A549 treated with RU486 at 1 μM for 4 hours (cell line): Measurements from ENCODE around the gene CEMIP2. TPM values are rescaled to one million over a fixed set of nuclear protein-coding genes. Genes with fewer than 3 reads are reported as not detected.

Experiments used
- total RNA-seq: library from RNA; stranded (reverse); fragments of 200-300 nt; extraction: Qiagen RNA extraction; gene quantifications from 5 replicates; pipeline ENCODE4 v1.2.3, GENCODE V29; 2022; ENCODE audit warnings: low read depth

Gene CEMIP2, protein sequence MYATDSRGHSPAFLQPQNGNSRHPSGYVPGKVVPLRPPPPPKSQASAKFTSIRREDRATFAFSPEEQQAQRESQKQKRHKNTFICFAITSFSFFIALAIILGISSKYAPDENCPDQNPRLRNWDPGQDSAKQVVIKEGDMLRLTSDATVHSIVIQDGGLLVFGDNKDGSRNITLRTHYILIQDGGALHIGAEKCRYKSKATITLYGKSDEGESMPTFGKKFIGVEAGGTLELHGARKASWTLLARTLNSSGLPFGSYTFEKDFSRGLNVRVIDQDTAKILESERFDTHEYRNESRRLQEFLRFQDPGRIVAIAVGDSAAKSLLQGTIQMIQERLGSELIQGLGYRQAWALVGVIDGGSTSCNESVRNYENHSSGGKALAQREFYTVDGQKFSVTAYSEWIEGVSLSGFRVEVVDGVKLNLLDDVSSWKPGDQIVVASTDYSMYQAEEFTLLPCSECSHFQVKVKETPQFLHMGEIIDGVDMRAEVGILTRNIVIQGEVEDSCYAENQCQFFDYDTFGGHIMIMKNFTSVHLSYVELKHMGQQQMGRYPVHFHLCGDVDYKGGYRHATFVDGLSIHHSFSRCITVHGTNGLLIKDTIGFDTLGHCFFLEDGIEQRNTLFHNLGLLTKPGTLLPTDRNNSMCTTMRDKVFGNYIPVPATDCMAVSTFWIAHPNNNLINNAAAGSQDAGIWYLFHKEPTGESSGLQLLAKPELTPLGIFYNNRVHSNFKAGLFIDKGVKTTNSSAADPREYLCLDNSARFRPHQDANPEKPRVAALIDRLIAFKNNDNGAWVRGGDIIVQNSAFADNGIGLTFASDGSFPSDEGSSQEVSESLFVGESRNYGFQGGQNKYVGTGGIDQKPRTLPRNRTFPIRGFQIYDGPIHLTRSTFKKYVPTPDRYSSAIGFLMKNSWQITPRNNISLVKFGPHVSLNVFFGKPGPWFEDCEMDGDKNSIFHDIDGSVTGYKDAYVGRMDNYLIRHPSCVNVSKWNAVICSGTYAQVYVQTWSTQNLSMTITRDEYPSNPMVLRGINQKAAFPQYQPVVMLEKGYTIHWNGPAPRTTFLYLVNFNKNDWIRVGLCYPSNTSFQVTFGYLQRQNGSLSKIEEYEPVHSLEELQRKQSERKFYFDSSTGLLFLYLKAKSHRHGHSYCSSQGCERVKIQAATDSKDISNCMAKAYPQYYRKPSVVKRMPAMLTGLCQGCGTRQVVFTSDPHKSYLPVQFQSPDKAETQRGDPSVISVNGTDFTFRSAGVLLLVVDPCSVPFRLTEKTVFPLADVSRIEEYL (N-terminal part only)
- 60.8 to 93.0 TPM (median 67.0 TPM) in 5 replicates for total RNA-seq

DNA sequence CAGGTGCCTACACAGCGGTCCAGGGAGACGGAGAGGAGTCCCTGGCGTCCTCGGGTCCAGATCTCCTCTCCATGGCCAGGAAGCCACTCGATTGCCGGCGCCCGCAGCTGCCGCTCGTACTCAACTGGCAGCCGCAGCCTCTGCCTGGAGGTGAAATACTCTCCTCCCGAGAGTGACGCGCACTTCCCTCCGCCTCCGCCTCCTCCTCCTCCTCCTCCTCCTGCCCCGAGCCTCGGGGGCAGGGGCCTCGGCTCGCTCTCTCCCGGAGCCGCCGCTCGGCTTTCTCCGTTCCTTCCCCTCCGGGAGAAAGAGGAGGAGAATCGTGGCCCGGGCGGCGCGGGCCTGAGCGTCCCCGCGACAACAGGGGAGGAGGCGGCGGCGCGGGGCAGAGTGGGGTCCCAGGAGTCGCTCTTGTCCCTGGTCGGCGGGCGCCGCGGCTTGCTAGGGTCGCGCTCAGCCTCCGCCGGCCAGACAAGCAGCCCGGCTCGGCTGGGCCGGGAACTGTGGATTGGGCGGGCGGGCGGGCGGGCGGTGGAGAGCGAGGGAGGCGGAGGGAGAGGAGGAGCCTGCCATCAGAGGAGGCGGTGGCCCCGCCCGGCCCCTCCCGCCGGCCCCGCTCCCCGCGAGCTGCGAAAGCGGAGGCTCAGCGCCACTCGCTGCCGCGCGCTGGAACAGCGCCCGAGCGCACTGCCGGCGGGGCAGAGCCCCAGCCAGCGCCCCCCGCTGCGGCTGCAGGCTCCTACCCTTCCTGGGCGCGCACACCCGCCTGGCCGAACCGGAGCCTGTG lies at the start of gene CEMIP2:
Gene CEMIP2, minus strand, starts transcription at position 126 of the 787 bp plus-strand sequence. CDS start 18,140 bp downstream, outside the sequence.

Other genes with a start within 250 kb of the CEMIP2 start
- 12.5 to 18.5 TPM (median 16.6 TPM) in 5 replicates for gene ABHD17B, start 142.7 kb upstream of the CEMIP2 start, total RNA-seq
- 10.9 to 17.7 TPM (median 13.1 TPM) in 5 replicates for gene C9orf85, start 143.1 kb upstream of the CEMIP2 start, total RNA-seq